Panc1 (cell line): ENCODE results near the gene MSH4. TPM values are rescaled to one million over a fixed set of nuclear protein-coding genes. Genes with fewer than 3 reads are reported as not detected.
"Not testable (repeated sequence)": the region's sequence is repeated elsewhere in the genome, so short reads cannot be mapped to it uniquely, and the experiment has no call there.

Experiments used
- ATAC-seq: fragments of 200-7000 bp; cut with Tn5 transposase; 2 replicates; pipeline ENCODE4 v1.9.1; 2020; ENCODE audit warnings: mild to moderate bottlenecking, moderate library complexity
- BruUV-seq: library from RNA; stranded (reverse); fragments of 400-500 nt; replicated peaks from 2 replicates; lab custom pipeline; 2021; lab: Mats Ljungman, UMichigan
- CTCF ChIA-PET: fragments of 300-600 bp; sonication (Branson Sonifier 250); formaldehyde crosslinking; loops from one replicate; lab custom pipeline; 2022; ENCODE audit warnings: antibody characterized with exemption; lab: Charles Lee
- POLR2A ChIA-PET: fragments of 300-600 bp; sonication (Branson Sonifier 250); formaldehyde crosslinking; loops from one replicate; lab custom pipeline; 2022; ENCODE audit warnings: antibody characterized with exemption; lab: Charles Lee
- DNase-seq: peaks from one replicate; pipeline ENCODE4 v3.0.0-alpha.2; 2010; ENCODE audit warnings: low read depth, low spot score
- H3K27ac ChIP-seq: 2 replicates; pipeline ENCODE4 v1.5.1; 2011; ENCODE audit warnings: mild to moderate bottlenecking, low read length, inconsistent platforms
- H3K27me3 ChIP-seq: fragments of 200-500 bp; sonication (Bioruptor generic); 2 replicates; pipeline ENCODE4 v1.6.0; 2014; ENCODE audit warnings: low read length, inconsistent platforms; ENCODE audit not compliant: control insufficient read depth, insufficient read depth
- H3K36me3 ChIP-seq: fragments of 200-500 bp; sonication (Bioruptor generic); 2 replicates; pipeline ENCODE4 v1.5.1; 2014; ENCODE audit warnings: inconsistent platforms, mild to moderate bottlenecking, low read length, moderate library complexity; ENCODE audit not compliant: control insufficient read depth, insufficient read depth
- H3K4me1 ChIP-seq: 2 replicates; pipeline ENCODE4 v1.5.1; 2011; ENCODE audit warnings: inconsistent platforms, mild to moderate bottlenecking, low read length, moderate library complexity; ENCODE audit not compliant: control insufficient read depth, insufficient read depth
- H3K4me3 ChIP-seq, 2 experiments: 2 replicates each; pipeline ENCODE4 v1.5.1; 2011 to 2012; ENCODE audit warnings: low read depth in 2 of 2, low read length in 2 of 2, mild to moderate bottlenecking in 2 of 2, inconsistent platforms in 1 of 2, moderate library complexity in 1 of 2
- H3K9me3 ChIP-seq: fragments of 200-500 bp; sonication (Bioruptor generic); 2 replicates; pipeline ENCODE4 v1.5.1; 2014; ENCODE audit warnings: low read depth, mild to moderate bottlenecking, inconsistent platforms, low read length, moderate library complexity; ENCODE audit not compliant: control insufficient read depth, insufficient read depth
- POLR2AphosphoS5 ChIP-seq: IDR thresholded peaks from 2 replicates; pipeline ENCODE4 v1.6.1; 2012; ENCODE audit warnings: mild to moderate bottlenecking, low read depth, low read length, moderate library complexity
- SIN3A ChIP-seq: IDR thresholded peaks from 2 replicates; pipeline ENCODE4 v1.6.1; 2012; ENCODE audit warnings: low read depth, mild to moderate bottlenecking, low read length, moderate library complexity, borderline replicate concordance; ENCODE audit not compliant: insufficient read depth
- TCF7L2 ChIP-seq: IDR thresholded peaks from 2 replicates; pipeline ENCODE4 v1.6.1; 2011; ENCODE audit warnings: mild to moderate bottlenecking, low read depth, low read length, inconsistent platforms
- in situ Hi-C: cut with HindIII; loops from 2 replicates; pipeline ENCODE4 v1.10.0; 2016; ENCODE audit warnings: low sequenced_read_pairs, low pct_unique_long_range_greater_than_20kb
- intact Hi-C: fragments of 100-400 bp; cut with micrococcal nuclease; formaldehyde crosslinking; loops from one replicate; pipeline ENCODE4 v1.10.0; 2022; ENCODE audit not compliant: unreplicated experiment
- total RNA-seq: library from RNA; stranded (reverse); gene quantifications from one replicate; pipeline ENCODE4 v1.2.1, GENCODE V29; 2021; ENCODE audit not compliant: unreplicated experiment
- TF ChIP-seq, protein P1 (sequence below), 2 experiments: IDR thresholded peaks; 2 replicates each; pipeline ENCODE4 v1.6.1; 2011 to 2012; ENCODE audit warnings: low read depth in 2 of 2, control low read depth in 1 of 2, low read length in 1 of 2, mild to moderate bottlenecking in 1 of 2, moderate library complexity in 1 of 2; ENCODE audit not compliant: insufficient read depth in 1 of 2
- TF ChIP-seq, protein P2 (sequence below): fragments of 450-650 bp; IDR thresholded peaks from 2 replicates; pipeline ENCODE4 v1.5.1; 2017; ENCODE audit warnings: mild to moderate bottlenecking

MSH4 gene
- total RNA-seq, 1 experiment from 2014 or later: 0.26 TPM

DNA sequence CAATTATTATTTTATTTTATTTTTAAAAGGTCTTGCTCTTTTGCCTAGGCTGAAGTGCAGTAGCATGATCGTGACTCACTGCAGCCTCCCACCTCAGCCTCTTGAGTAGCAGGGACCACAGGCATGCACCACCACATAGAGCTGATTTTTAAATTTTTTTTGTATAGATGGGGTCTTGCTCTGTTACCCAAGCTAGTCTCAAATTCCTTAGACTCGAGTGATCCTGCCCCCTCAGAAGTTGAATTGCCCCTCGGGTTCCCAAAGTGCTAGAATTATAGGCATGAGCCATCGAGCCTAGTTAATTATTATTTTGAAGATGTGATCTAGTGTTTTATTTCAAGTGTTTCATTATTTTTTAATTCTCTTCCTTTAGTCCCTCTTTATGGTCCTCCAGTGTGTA lies 12.2 kb downstream of the MSH4 start:
- H3K4me1 ChIP-seq: no peaks in the 10 kb centered on the region
- no peaks in the 10 kb centered on the region for H3K27me3 ChIP-seq
- no peaks in the 10 kb centered on the region for H3K36me3 ChIP-seq
- BruUV-seq: no TSS peak
- ChIA-PET CTCF (no interaction called here), POLR2A (no interaction called here)
- in situ Hi-C loops: no loop called here
- intact Hi-C loops: no loop called here
- no peak overlapping the region for H3K27ac ChIP-seq
- no peaks in the 10 kb centered on the region for H3K9me3 ChIP-seq
- DNase-seq: no peak
- no peak for ATAC-seq
- no peak overlapping the region for H3K4me3 ChIP-seq
- TF ChIP-seq, protein P1, sequence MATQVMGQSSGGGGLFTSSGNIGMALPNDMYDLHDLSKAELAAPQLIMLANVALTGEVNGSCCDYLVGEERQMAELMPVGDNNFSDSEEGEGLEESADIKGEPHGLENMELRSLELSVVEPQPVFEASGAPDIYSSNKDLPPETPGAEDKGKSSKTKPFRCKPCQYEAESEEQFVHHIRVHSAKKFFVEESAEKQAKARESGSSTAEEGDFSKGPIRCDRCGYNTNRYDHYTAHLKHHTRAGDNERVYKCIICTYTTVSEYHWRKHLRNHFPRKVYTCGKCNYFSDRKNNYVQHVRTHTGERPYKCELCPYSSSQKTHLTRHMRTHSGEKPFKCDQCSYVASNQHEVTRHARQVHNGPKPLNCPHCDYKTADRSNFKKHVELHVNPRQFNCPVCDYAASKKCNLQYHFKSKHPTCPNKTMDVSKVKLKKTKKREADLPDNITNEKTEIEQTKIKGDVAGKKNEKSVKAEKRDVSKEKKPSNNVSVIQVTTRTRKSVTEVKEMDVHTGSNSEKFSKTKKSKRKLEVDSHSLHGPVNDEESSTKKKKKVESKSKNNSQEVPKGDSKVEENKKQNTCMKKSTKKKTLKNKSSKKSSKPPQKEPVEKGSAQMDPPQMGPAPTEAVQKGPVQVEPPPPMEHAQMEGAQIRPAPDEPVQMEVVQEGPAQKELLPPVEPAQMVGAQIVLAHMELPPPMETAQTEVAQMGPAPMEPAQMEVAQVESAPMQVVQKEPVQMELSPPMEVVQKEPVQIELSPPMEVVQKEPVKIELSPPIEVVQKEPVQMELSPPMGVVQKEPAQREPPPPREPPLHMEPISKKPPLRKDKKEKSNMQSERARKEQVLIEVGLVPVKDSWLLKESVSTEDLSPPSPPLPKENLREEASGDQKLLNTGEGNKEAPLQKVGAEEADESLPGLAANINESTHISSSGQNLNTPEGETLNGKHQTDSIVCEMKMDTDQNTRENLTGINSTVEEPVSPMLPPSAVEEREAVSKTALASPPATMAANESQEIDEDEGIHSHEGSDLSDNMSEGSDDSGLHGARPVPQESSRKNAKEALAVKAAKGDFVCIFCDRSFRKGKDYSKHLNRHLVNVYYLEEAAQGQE (IDR thresholded peaks at IDR 0.05; ENCODE audit: insufficient read depth in 1 of 2, low read depth in 2 of 2, low read length in 1 of 2): no peak
- TF ChIP-seq SIN3A: no peak
- no peak for TF ChIP-seq TCF7L2
- TF ChIP-seq, protein P2, sequence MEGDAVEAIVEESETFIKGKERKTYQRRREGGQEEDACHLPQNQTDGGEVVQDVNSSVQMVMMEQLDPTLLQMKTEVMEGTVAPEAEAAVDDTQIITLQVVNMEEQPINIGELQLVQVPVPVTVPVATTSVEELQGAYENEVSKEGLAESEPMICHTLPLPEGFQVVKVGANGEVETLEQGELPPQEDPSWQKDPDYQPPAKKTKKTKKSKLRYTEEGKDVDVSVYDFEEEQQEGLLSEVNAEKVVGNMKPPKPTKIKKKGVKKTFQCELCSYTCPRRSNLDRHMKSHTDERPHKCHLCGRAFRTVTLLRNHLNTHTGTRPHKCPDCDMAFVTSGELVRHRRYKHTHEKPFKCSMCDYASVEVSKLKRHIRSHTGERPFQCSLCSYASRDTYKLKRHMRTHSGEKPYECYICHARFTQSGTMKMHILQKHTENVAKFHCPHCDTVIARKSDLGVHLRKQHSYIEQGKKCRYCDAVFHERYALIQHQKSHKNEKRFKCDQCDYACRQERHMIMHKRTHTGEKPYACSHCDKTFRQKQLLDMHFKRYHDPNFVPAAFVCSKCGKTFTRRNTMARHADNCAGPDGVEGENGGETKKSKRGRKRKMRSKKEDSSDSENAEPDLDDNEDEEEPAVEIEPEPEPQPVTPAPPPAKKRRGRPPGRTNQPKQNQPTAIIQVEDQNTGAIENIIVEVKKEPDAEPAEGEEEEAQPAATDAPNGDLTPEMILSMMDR: no peak
- TF ChIP-seq POLR2AphosphoS5: no peak

DNA sequence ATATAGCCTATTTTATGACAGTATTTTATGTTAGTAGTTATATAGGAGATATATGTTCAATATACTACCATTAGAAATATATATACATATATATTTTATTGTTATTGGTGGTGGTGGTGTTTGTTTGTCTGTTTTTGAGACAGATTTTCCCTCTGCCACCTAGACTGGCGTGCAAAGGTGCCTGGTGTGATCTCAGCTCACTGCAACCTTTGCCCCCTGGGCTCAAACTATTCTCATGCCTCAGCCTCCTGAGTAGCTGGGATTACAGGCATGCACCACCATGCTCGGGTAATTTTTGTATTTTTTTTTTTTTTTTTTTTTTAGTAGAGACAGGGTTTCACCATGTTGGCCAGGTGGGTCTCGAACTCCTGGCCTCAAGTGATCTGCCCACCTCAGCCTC lies 13.4 kb downstream of the MSH4 start:
- intact Hi-C loops, BruUV-seq, H3K4me1 ChIP-seq, H3K4me3 ChIP-seq, ATAC-seq, H3K9me3 ChIP-seq, H3K36me3 ChIP-seq, DNase-seq, in situ Hi-C loops, H3K27me3 ChIP-seq, H3K27ac ChIP-seq, POLR2A ChIA-PET: not testable (repeated sequence)
- CTCF ChIA-PET: interaction anchor here (0.7 kb wide), 1 partner anchor 577 kb away, joined by 15 read pairs; no protein-coding TSS in a partner anchor

DNA sequence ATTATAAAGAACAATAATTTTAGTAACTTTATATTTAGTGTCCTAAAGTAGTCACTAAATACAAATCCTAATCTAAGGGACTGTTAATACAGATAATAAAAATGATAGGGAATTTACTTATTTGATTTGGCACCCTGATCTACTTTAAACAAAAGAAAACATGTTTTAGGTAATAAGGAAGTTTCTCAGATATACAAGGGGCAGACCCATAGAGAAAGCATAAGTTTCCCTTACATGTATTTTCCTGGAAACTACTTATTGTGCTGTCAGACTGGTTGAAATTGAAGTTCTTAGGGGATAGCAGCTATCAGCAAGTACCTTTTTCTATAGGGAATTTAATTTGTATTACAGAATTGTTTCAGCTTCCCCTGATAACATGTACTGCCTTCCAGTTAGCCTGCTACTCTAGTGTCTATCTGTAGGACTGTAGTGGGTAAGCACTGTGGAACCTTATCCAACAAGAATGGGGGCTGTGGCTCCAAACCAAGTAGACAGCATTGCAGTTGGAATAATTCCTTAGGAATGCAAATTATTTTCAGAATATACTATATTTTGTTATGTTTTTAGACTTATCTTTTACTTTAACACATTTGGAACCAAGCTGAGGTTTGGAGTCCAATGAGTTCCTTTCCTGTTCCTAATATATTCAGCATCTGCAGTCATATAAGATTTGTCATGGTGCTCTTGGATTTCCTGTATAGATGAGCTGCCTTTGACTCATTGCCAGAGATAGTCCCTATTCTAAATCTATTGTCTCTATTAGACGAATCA lies 14.7 kb downstream of the MSH4 start:
- Histone ChIP-seq H3K36me3 (no peaks in the 10 kb centered on the region), H3K27me3 (no peaks in the 10 kb centered on the region), H3K9me3 (no peaks in the 10 kb centered on the region), H3K27ac (no peak overlapping the region), H3K4me1 (no peaks in the 10 kb centered on the region), H3K4me3 (no peak overlapping the region)
- POLR2A ChIA-PET: no interaction called here
- TF ChIP-seq, protein P1 (IDR thresholded peaks at IDR 0.05; ENCODE audit: insufficient read depth in 1 of 2, low read depth in 2 of 2, low read length in 1 of 2): no peak
- no peak for TF ChIP-seq TCF7L2
- no peak for TF ChIP-seq POLR2AphosphoS5
- no peak for TF ChIP-seq SIN3A
- TF ChIP-seq, protein P2: no peak
- CTCF ChIA-PET: no interaction called here
- in situ Hi-C loops (no loop called here), intact Hi-C loops (no loop called here)
- DNase-seq (no peak), ATAC-seq (no peak)
- no TSS peak for BruUV-seq
